Epithelial cell of proximal tubule (primary cell): Measurements from ENCODE around the gene PLEKHG3. TPM values are rescaled to one million over a fixed set of nuclear protein-coding genes. Genes with fewer than 3 reads are reported as not detected.
A peak's percentile ranks its signal among the peaks of the same experiment; 100 is the strongest.

Experiments used
- DNase-seq: peaks from one replicate; pipeline ENCODE4 v3.0.0-alpha.2; 2011; ENCODE audit warnings: low read depth
- H3K4me3 ChIP-seq: 2 replicates; pipeline ENCODE4 v1.5.1; 2011; ENCODE audit warnings: low read depth, mild to moderate bottlenecking, low read length
- CTCF ChIP-seq: conservative IDR thresholded peaks from 2 replicates; pipeline ENCODE4 v1.5.1; 2012; ENCODE audit warnings: low read depth, mild to moderate bottlenecking, low read length
- total RNA-seq: library from RNA; depleted of rRNA; stranded (reverse); fragments of >200 nt; gene quantifications from 2 replicates; pipeline ENCODE4 v1.2.3, GENCODE V29; 2015

Gene PLEKHG3
- total RNA-seq, 1 donor from 2014 or later: 48.1 TPM

GRCh38 chr14:64788706-64789105, 84.5 kb downstream of the PLEKHG3 start:
- H3K4me3 ChIP-seq: no peak overlapping the region
- peak; percentile 52 for DNase-seq
- no peak for TF ChIP-seq CTCF

GRCh38 chr14:64789696-64790095, 85.5 kb downstream of the PLEKHG3 start:
- no peak for DNase-seq
- no peak overlapping the region for H3K4me3 ChIP-seq
- TF ChIP-seq CTCF: no peak

GRCh38 chr14:64790478-64790877, 86.3 kb downstream of the PLEKHG3 start:
- TF ChIP-seq CTCF: no peak
- no peak overlapping the region for H3K4me3 ChIP-seq
- DNase-seq: no peak

- no peak for DNase-seq
- no peak for TF ChIP-seq CTCF
- H3K4me3 ChIP-seq: no peak overlapping the region
These were observed 88.0 kb downstream of the PLEKHG3 start for GRCh38 chr14:64792231-64792630.

- no peak overlapping the region for H3K4me3 ChIP-seq
- no peak for DNase-seq
- no peak for TF ChIP-seq CTCF
These were observed 88.8 kb downstream of the PLEKHG3 start for GRCh38 chr14:64792871-64793560.

- no peak overlapping the region for H3K4me3 ChIP-seq
- DNase-seq: no peak
- TF ChIP-seq CTCF: no peak
These were observed 91.0 kb downstream of the PLEKHG3 start for GRCh38 chr14:64795211-64795610.

- H3K4me3 ChIP-seq: no peak overlapping the region
- TF ChIP-seq CTCF: no peak
- no peak for DNase-seq
These were observed 91.7 kb downstream of the PLEKHG3 start for GRCh38 chr14:64795921-64796320.
